WERI-Rb-1 (cell line): Measurements from ENCODE around the gene PLCL1.

Source experiments
- DNase-seq: peaks from one replicate; pipeline ENCODE4 v3.0.0-alpha.2; 2020
- H3K27ac ChIP-seq: fragments of 250-450 bp; sonication (Bioruptor Pico); 2 replicates; pipeline ENCODE4 v1.5.1; 2020; ENCODE audit warnings: mild to moderate bottlenecking, moderate library complexity
- H3K27me3 ChIP-seq: fragments of 250-450 bp; sonication (Bioruptor Pico); 2 replicates; pipeline ENCODE4 v1.5.1; 2021; ENCODE audit warnings: mild to moderate bottlenecking, low read depth, moderate library complexity; ENCODE audit not compliant: insufficient read depth, severe bottlenecking
- H3K36me3 ChIP-seq: fragments of 250-450 bp; sonication (Bioruptor Pico); 2 replicates; pipeline ENCODE4 v1.5.1; 2020; ENCODE audit warnings: mild to moderate bottlenecking, moderate library complexity
- H3K4me3 ChIP-seq: 2 replicates; pipeline ENCODE4 v1.5.1; 2011; ENCODE audit warnings: low read depth, mild to moderate bottlenecking, control low read depth, low read length
- H3K9me3 ChIP-seq: fragments of 250-450 bp; sonication (Bioruptor Pico); 2 replicates; pipeline ENCODE4 v1.5.1; 2021; ENCODE audit warnings: mild to moderate bottlenecking, moderate library complexity; ENCODE audit not compliant: severe bottlenecking
- CTCF ChIP-seq: IDR thresholded peaks from 2 replicates; pipeline ENCODE4 v1.5.1; 2011; ENCODE audit warnings: low read depth, mild to moderate bottlenecking, control low read depth, inconsistent platforms, low read length

The PLCL1 gene

GRCh38 chr2:197839856-197840255 is 35.5 kb downstream of the PLCL1 start:
- Histone ChIP-seq H3K4me3 (no peak overlapping the region), H3K9me3 (no peaks in the 10 kb centered on the region), H3K27me3 (no peaks in the 10 kb centered on the region), H3K27ac (no peak overlapping the region), H3K36me3 (no peaks in the 10 kb centered on the region)
- DNase-seq = no peak
- TF ChIP-seq CTCF = no peak

- no peak for TF ChIP-seq CTCF
- Histone ChIP-seq H3K9me3 (no peaks in the 10 kb centered on the region), H3K36me3 (no peaks in the 10 kb centered on the region), H3K27me3 (no peaks in the 10 kb centered on the region), H3K4me3 (no peak overlapping the region), H3K27ac (no peak overlapping the region)
- DNase-seq = no peak
Measured at GRCh38 chr2:197846128-197846527, 41.7 kb downstream of the PLCL1 start.

GRCh38 chr2:197846777-197847176 is 42.4 kb downstream of the PLCL1 start:
- H3K27me3 ChIP-seq = no peaks in the 10 kb centered on the region
- no peaks in the 10 kb centered on the region for H3K36me3 ChIP-seq
- no peaks in the 10 kb centered on the region for H3K9me3 ChIP-seq
- H3K4me3 ChIP-seq = no peak overlapping the region
- no peak overlapping the region for H3K27ac ChIP-seq
- DNase-seq = no peak
- no peak for TF ChIP-seq CTCF

GRCh38 chr2:197847651-197848401 is 43.4 kb downstream of the PLCL1 start:
- Histone ChIP-seq H3K27me3 (no peaks in the 10 kb centered on the region), H3K4me3 (no peak overlapping the region), H3K9me3 (no peaks in the 10 kb centered on the region), H3K27ac (no peak overlapping the region), H3K36me3 (no peaks in the 10 kb centered on the region)
- DNase-seq = no peak
- no peak for TF ChIP-seq CTCF

- no peak overlapping the region for H3K4me3 ChIP-seq
- H3K27me3 ChIP-seq = no peaks in the 10 kb centered on the region
- no peaks in the 10 kb centered on the region for H3K9me3 ChIP-seq
- H3K27ac ChIP-seq = no peak overlapping the region
- TF ChIP-seq CTCF = no peak
- no peaks in the 10 kb centered on the region for H3K36me3 ChIP-seq
- no peak for DNase-seq
Measured at GRCh38 chr2:197848602-197849001, 44.2 kb downstream of the PLCL1 start.
